Epithelial cell of esophagus (primary cell): ENCODE measurements around the gene KRT12.
"Not testable (repeated sequence)": the region's sequence is repeated elsewhere in the genome, so short reads cannot be mapped to it uniquely, and the experiment has no call there.

Experiments used
- DNase-seq: peaks from one replicate; pipeline ENCODE4 v3.0.0; 2010; ENCODE audit warnings: low read depth
- H3K4me3 ChIP-seq: 2 replicates; pipeline ENCODE4 v1.5.1; 2011; ENCODE audit warnings: mild to moderate bottlenecking, low read length, control low read depth
- TF ChIP-seq, protein P1 (sequence below): IDR thresholded peaks from 2 replicates; pipeline ENCODE4 v1.5.1; 2011; ENCODE audit warnings: low read depth, mild to moderate bottlenecking, low read length, control low read depth, inconsistent platforms; ENCODE audit not compliant: insufficient read depth; ENCODE audit errors: missing control alignments

KRT12 gene

GRCh38 chr17:40817103-40817682 lies 49.8 kb downstream of the KRT12 start:
- DNase-seq = no peak
- no peak overlapping the region for H3K4me3 ChIP-seq
- TF ChIP-seq, protein P1, sequence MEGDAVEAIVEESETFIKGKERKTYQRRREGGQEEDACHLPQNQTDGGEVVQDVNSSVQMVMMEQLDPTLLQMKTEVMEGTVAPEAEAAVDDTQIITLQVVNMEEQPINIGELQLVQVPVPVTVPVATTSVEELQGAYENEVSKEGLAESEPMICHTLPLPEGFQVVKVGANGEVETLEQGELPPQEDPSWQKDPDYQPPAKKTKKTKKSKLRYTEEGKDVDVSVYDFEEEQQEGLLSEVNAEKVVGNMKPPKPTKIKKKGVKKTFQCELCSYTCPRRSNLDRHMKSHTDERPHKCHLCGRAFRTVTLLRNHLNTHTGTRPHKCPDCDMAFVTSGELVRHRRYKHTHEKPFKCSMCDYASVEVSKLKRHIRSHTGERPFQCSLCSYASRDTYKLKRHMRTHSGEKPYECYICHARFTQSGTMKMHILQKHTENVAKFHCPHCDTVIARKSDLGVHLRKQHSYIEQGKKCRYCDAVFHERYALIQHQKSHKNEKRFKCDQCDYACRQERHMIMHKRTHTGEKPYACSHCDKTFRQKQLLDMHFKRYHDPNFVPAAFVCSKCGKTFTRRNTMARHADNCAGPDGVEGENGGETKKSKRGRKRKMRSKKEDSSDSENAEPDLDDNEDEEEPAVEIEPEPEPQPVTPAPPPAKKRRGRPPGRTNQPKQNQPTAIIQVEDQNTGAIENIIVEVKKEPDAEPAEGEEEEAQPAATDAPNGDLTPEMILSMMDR = no peak

GRCh38 chr17:40816569-40816968 lies 50.5 kb downstream of the KRT12 start:
- TF ChIP-seq, protein P1 = no peak
- no peak overlapping the region for H3K4me3 ChIP-seq
- DNase-seq = no peak

GRCh38 chr17:40815381-40815780 lies 51.6 kb downstream of the KRT12 start:
- TF ChIP-seq, protein P1 = no peak
- H3K4me3 ChIP-seq = no peak overlapping the region
- no peak for DNase-seq

- not testable (repeated sequence) for H3K4me3 ChIP-seq, DNase-seq
Observed at GRCh38 chr17:40814657-40815056, 52.4 kb downstream of the KRT12 start.

- TF ChIP-seq, protein P1 = no peak
- DNase-seq = peak; percentile 91
- no peak overlapping the region for H3K4me3 ChIP-seq
Observed at GRCh38 chr17:40813804-40814203, 53.2 kb downstream of the KRT12 start.

DNA sequence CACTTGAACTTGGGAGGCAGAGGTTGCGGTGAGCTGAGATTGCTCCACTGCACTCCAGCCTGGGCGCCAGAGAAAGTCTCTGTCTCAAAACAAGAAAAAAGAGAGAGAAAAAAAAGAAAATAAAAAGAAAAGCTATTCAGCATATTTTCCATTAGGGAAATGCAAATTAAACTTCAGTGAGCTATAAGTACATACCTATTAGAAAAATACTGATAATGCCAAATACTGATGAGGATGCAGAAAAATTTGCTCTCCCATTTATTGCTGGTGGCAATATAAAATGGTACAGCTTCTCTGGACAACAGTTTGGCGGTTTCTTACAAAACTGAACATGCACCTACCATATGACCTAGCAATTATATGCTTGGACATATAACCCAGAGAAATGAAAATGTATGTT lies 54.4 kb downstream of the KRT12 start:
- DNase-seq = no peak
- no peak overlapping the region for H3K4me3 ChIP-seq
- TF ChIP-seq, protein P1 = no peak
